Bronchial epithelial cell (primary cell): ENCODE measurements around the gene WDR45B. TPM values are rescaled to one million over a fixed set of nuclear protein-coding genes. Genes with fewer than 3 reads are reported as not detected.

ENCODE experiments used
- total RNA-seq: library from RNA; depleted of rRNA; stranded (reverse); fragments of >200 nt; gene quantifications from 2 replicates; pipeline ENCODE4 v1.2.1, GENCODE V29; 2014

The WDR45B gene
- total RNA-seq, 1 donor from 2014 or later, result 90.8 TPM

Other genes with a start within 250 kb of the WDR45B start
- gene HEXD, start 230.1 kb downstream of the WDR45B start, total RNA-seq, result 8.2 and 9.7 TPM in 2 replicates
- 25.0 and 26.5 TPM in 2 replicates for gene OGFOD3, start 229.9 kb downstream of the WDR45B start, total RNA-seq
- 31.3 and 33.8 TPM in 2 replicates for gene CYBC1, start 197.7 kb downstream of the WDR45B start, total RNA-seq
- gene NARF, start 189.7 kb downstream of the WDR45B start, total RNA-seq, result 40.0 and 40.1 TPM in 2 replicates
- 38.8 and 44.0 TPM in 2 replicates for gene FOXK2, start 128.7 kb downstream of the WDR45B start, total RNA-seq
- gene RAB40B, start 50.3 kb upstream of the WDR45B start, total RNA-seq, result 3.4 and 4.9 TPM in 2 replicates
- gene FN3KRP, start 68.3 kb upstream of the WDR45B start, total RNA-seq, result 21.3 and 23.9 TPM in 2 replicates
- gene FN3K, start 87.2 kb upstream of the WDR45B start, total RNA-seq, result 3.7 and 4.5 TPM in 2 replicates
- 22.6 and 23.3 TPM in 2 replicates for gene TBCD, start 103.6 kb upstream of the WDR45B start, total RNA-seq
- 3.2 and 13.8 TPM in 2 replicates for gene ZNF750, start 191.6 kb upstream of the WDR45B start, total RNA-seq